K562 (cell line): ENCODE measurements around the gene ZNF668. TPM values are rescaled to one million over a fixed set of nuclear protein-coding genes. Genes with fewer than 3 reads are reported as not detected.

Experiments used
- ATAC-seq: fragments of 200-7000 bp; cut with Tn5 transposase; 3 replicates; pipeline ENCODE4 v1.9.1; 2020; ENCODE audit warnings: moderate library complexity
- BruUV-seq: library from RNA; stranded (reverse); fragments of 400-500 nt; replicated peaks from 2 replicates; lab custom pipeline; 2021; lab: Mats Ljungman, UMichigan
- CTCF ChIA-PET: fragments of 300-600 bp; formaldehyde crosslinking; extraction: SDS; loops from one replicate; lab custom pipeline; 2021; ENCODE audit warnings: low intra/inter-chr PET ratio; lab: Yijun Ruan, JAX
- POLR2A ChIA-PET: fragments of 300-600, 350-650 bp; sonication (Branson Sonifier 250); formaldehyde crosslinking; extraction: SDS; loops from one replicate; lab custom pipeline; 2021; ENCODE audit warnings: antibody characterized with exemption, inconsistent platforms; lab: Yijun Ruan, JAX
- DNase-seq, 4 experiments: peaks; one replicate each; pipeline versions ENCODE4 v3.0.0 to v3.0.0-alpha.2; 2011 to 2018; ENCODE audit warnings: low spot score in 3 of 4, mixed read lengths in 3 of 4; ENCODE audit errors: extremely low read depth in 1 of 4
- FAIRE-seq: peaks from 2 replicates; lab custom pipeline; 2011; peaks lifted over from hg19 to GRCh38; lab: Jason Lieb, UNC
- H2AFZ ChIP-seq: 2 replicates; pipeline ENCODE4 v1.6.0; 2011; ENCODE audit warnings: low read depth, low read length, control low read depth, inconsistent platforms
- H3K27ac ChIP-seq: fragments of 200-600 bp; 3 replicates; pipeline ENCODE4 v1.8.0; 2011; ENCODE audit warnings: low read depth, mild to moderate bottlenecking, control low read depth, inconsistent platforms, low read length, moderate library complexity, mixed read lengths; ENCODE audit errors: extremely low read depth
- H3K27me3 ChIP-seq, 2 experiments: fragments of 300-600 bp in 1 of 2; 2 replicates in 1 of 2; 3 replicates in 1 of 2; pipeline versions ENCODE4 v1.6.0 to v1.8.0; 2011; ENCODE audit warnings: inconsistent platforms in 2 of 2, low read length in 2 of 2, mild to moderate bottlenecking in 1 of 2, mixed read lengths in 1 of 2, moderate library complexity in 1 of 2; ENCODE audit not compliant: control insufficient read depth in 2 of 2, insufficient read depth in 2 of 2
- H3K36me3 ChIP-seq: fragments of 300-600 bp; 3 replicates; pipeline ENCODE4 v1.8.0; 2011; ENCODE audit warnings: mild to moderate bottlenecking, low read length, inconsistent platforms; ENCODE audit not compliant: control insufficient read depth, insufficient read depth
- H3K4me1 ChIP-seq, 2 experiments: fragments of 200-600 bp in 1 of 2; replicated peaks in 1 of 2; 2 replicates in 1 of 2; 3 replicates in 1 of 2; pipeline versions ENCODE4 v1.5.1 to v1.8.0; 2011; ENCODE audit warnings: inconsistent platforms in 2 of 2, low read length in 2 of 2, mild to moderate bottlenecking in 1 of 2, mixed read lengths in 1 of 2, moderate library complexity in 1 of 2; ENCODE audit not compliant: control insufficient read depth in 2 of 2, insufficient read depth in 2 of 2
- H3K4me2 ChIP-seq: 2 replicates; pipeline ENCODE4 v1.6.1; 2011; ENCODE audit warnings: low read length, control low read depth, inconsistent platforms, mixed read lengths; ENCODE audit not compliant: insufficient read depth
- H3K4me3 ChIP-seq: fragments of 200-600 bp; sonication (generic), shearing (Covaris generic); 2 replicates; pipeline ENCODE4 v1.5.1; 2016; ENCODE audit warnings: control low read depth, inconsistent platforms
- H3K79me2 ChIP-seq: fragments of 200-600 bp; 3 replicates; pipeline ENCODE4 v1.8.0; 2011; ENCODE audit warnings: low read length, inconsistent platforms; ENCODE audit not compliant: control insufficient read depth, insufficient read depth
- H3K9ac ChIP-seq, 2 experiments: 2 replicates each; pipeline versions ENCODE4 v1.6.0 to v1.6.1; 2011; ENCODE audit warnings: low read depth in 2 of 2, low read length in 2 of 2, control low read depth in 1 of 2, inconsistent platforms in 1 of 2, mild to moderate bottlenecking in 1 of 2, mixed read lengths in 1 of 2; ENCODE audit not compliant: insufficient read depth in 1 of 2
- H3K9me1 ChIP-seq: one replicate; pipeline ENCODE4 v1.6.0; 2011; ENCODE audit warnings: inconsistent platforms, mild to moderate bottlenecking, low read length, moderate library complexity; ENCODE audit not compliant: control insufficient read depth, insufficient read depth
- H3K9me3 ChIP-seq: replicated peaks from 2 replicates; pipeline ENCODE4 v1.5.1; 2011; ENCODE audit warnings: low read depth, low read length, inconsistent platforms; ENCODE audit not compliant: control insufficient read depth, insufficient read depth
- H4K20me1 ChIP-seq: replicated peaks from 2 replicates; pipeline ENCODE4 v1.6.1; 2011; ENCODE audit warnings: low read length, inconsistent platforms, mixed read lengths; ENCODE audit not compliant: control insufficient read depth, insufficient read depth
- FOSL1 ChIP-seq: fragments of 200-800 bp; sonication (Bioruptor generic); conservative IDR thresholded peaks from 2 replicates; pipeline ENCODE4 v1.6.1; 2016; ENCODE audit warnings: missing genetic modification characterization, missing compliant biosample characterization
- HNRNPUL1 ChIP-seq: fragments of 200-400 bp; formaldehyde crosslinking; IDR thresholded peaks from 2 replicates; pipeline ENCODE4 v1.6.1; 2017; ENCODE audit warnings: low read length
- RBM25 ChIP-seq: fragments of 200-400 bp; formaldehyde crosslinking; IDR thresholded peaks from 2 replicates; pipeline ENCODE4 v1.6.1; 2018; ENCODE audit warnings: low read length, low read depth, moderate library complexity; ENCODE audit not compliant: severe bottlenecking
- RCOR1 ChIP-seq, 2 experiments: IDR thresholded peaks; 2 replicates each; pipeline ENCODE4 v1.6.1; 2012; ENCODE audit warnings: low read depth in 2 of 2, low read length in 2 of 2, borderline replicate concordance in 1 of 2, improper control_type of control experiment in 1 of 2
- YY1 ChIP-seq, 3 experiments: IDR thresholded peaks; 2 replicates each; pipeline ENCODE4 v1.6.1; 2011; ENCODE audit warnings: low read length in 2 of 3, mild to moderate bottlenecking in 2 of 3, moderate library complexity in 2 of 3, borderline replicate concordance in 1 of 3, control low read depth in 1 of 3, low read depth in 1 of 3; ENCODE audit not compliant: insufficient read depth in 3 of 3, insufficient replicate concordance in 2 of 3, control insufficient read depth in 1 of 3, insufficient read length in 1 of 3; ENCODE audit errors: extremely low read depth in 1 of 3
- WGBS: fragments of 100-300 bp; shearing (Covaris generic); methylation state at CpG from one replicate; pipeline ENCODE4 v1.1.6; 2016; ENCODE audit warnings: low coverage, mixed read lengths; ENCODE audit not compliant: insufficient coverage; ENCODE audit errors: missing lambda C conversion rate; 5-methylcytosine and 5-hydroxymethylcytosine counted together
- in situ Hi-C: fragments of 300-500 bp; cut with MboI; formaldehyde crosslinking; loops from 4 replicates; pipeline ENCODE4 v1.15.0; 2018; ENCODE audit warnings: inconsistent platforms, mixed read lengths
- intact Hi-C: fragments of 100-400 bp; cut with micrococcal nuclease; formaldehyde crosslinking; loops from 2 replicates; pipeline ENCODE4 v1.14.2; 2022
- polyA plus RNA-seq, 8 experiments: library from polyadenylated mRNA; depleted of rRNA in 4 of 8; stranded (reverse) in 5 of 8; unstranded in 3 of 8; fragments of >200 nt; fragmentation: Nextera tagmentation in 2 of 8; fragmentation: Illumina TruSeq in 1 of 8; extraction: Ambion mirVana in 2 of 8; extraction: Trizol in 1 of 8; gene quantifications; 2 replicates each; pipeline versions ENCODE4 v1.2.1 to v1.2.3, GENCODE V29; 2011 to 2014; ENCODE audit warnings: inconsistent platforms in 1 of 8, missing spikeins in 1 of 8
- total RNA-seq, 7 experiments: library from RNA; depleted of rRNA in 6 of 7; stranded (reverse); fragments of >200 nt in 6 of 7; fragmentation: Illumina TruSeq in 2 of 7; extraction: Trizol in 2 of 7; gene quantifications; 2 replicates each; pipeline versions ENCODE4 v1.2.1 to v1.2.3, GENCODE V29; 2011 to 2021; ENCODE audit warnings: low replicate concordance in 1 of 7

ZNF668 gene
- total and polyA plus RNA-seq, 9 of the 15 experiments (the other 6 are each of a cell fraction or from before 2014, with no cell fraction given), result 0.04 to 15.3 (median 3.8) TPM; not detected in 1

GRCh38 chr16:31067342-31067741 lies 6.7 kb downstream of the ZNF668 start:
- in situ Hi-C loops (no loop called here), intact Hi-C loops (no loop called here)
- H3K9ac ChIP-seq, result no peak overlapping the region
- 57% methylated on average over 3 of the region's 3 CpGs for WGBS
- H3K27me3 ChIP-seq, result no peaks in the 10 kb centered on the region
- CTCF ChIA-PET, result no interaction called here
- H2AFZ ChIP-seq, result no peak overlapping the region
- peaks cover 21% of the 10 kb centered on the region; the same call in 2 of the 3 replicates for H3K36me3 ChIP-seq
- no TSS peak for BruUV-seq
- peaks cover 48% of the 10 kb centered on the region for H3K79me2 ChIP-seq
- no peak for DNase-seq
- TF ChIP-seq RCOR1 (IDR thresholded peaks at IDR 0.05; ENCODE audit: borderline replicate concordance in 1 of 2, low read depth in 2 of 2, low read length in 2 of 2) (no peak), RBM25 (peak; percentile 42)
- FAIRE-seq, result no peak
- no peaks in the 10 kb centered on the region for H3K9me3 ChIP-seq
- H3K27ac ChIP-seq, result no peak overlapping the region
- H3K4me2 ChIP-seq, result no peak overlapping the region
- H3K9me1 ChIP-seq, result no peaks in the 10 kb centered on the region
- no peaks in the 10 kb centered on the region for H4K20me1 ChIP-seq
- POLR2A ChIA-PET, result interaction anchor here (0.6 to 2.2 kb wide), 5 partner anchors 8 to 112 kb away, joined by 3 to 7 read pairs (median 4); partner anchors contain the start of gene FUS
- no peak for ATAC-seq
- no peak overlapping the region for H3K4me3 ChIP-seq
- H3K4me1 ChIP-seq, result peaks cover 7 to 13% of the 10 kb centered on the region in 2 experiments; a peak in 4 of 5 replicates

GRCh38 chr16:31064882-31065461 lies 9.1 kb downstream of the ZNF668 start:
- H3K36me3 ChIP-seq, result peaks cover 42% of the 10 kb centered on the region; the same call in 2 of the 3 replicates
- H3K4me1 ChIP-seq, result peaks cover 0 to 19% of the 10 kb centered on the region in 2 experiments; a peak in 3 of 5 replicates
- 75% methylated on average over 4 of the region's 4 CpGs for WGBS
- intact Hi-C loops (no loop called here), in situ Hi-C loops (no loop called here)
- no TSS peak for BruUV-seq
- no peaks in the 10 kb centered on the region for H3K9me1 ChIP-seq
- no peak overlapping the region for H3K4me2 ChIP-seq
- peaks cover 36% of the 10 kb centered on the region for H3K79me2 ChIP-seq
- H3K9me3 ChIP-seq, result no peaks in the 10 kb centered on the region
- FAIRE-seq (peak; percentile 11), DNase-seq (no peak), ATAC-seq (no peak)
- H3K27ac ChIP-seq, result no peak overlapping the region
- POLR2A ChIA-PET, result interaction anchor here (1.3 kb wide), 1 partner anchor 115 kb away, joined by 3 read pairs; the partner anchor contains the start of gene FUS
- H3K27me3 ChIP-seq, result no peaks in the 10 kb centered on the region
- H2AFZ ChIP-seq, result no peak overlapping the region
- peak overlapping the region in 1 of 2 experiments; percentile 27; a peak in 1 of 4 replicates for H3K9ac ChIP-seq
- H3K4me3 ChIP-seq, result no peak overlapping the region
- no peaks in the 10 kb centered on the region for H4K20me1 ChIP-seq
- TF ChIP-seq YY1 (IDR thresholded peaks at IDR 0.05; ENCODE audit: borderline replicate concordance in 1 of 3, control insufficient read depth in 1 of 3, extremely low read depth in 1 of 3, insufficient read depth in 3 of 3, insufficient read length in 1 of 3, insufficient replicate concordance in 2 of 3, low read depth in 1 of 3, low read length in 2 of 3) (peak in 1 of 3 experiments; percentile 13), FOSL1 (peak; percentile 68), HNRNPUL1 (no peak)
- CTCF ChIA-PET, result no interaction called here
